Measurements from ENCODE around the gene CNTNAP5.

CNTNAP5 gene

DNA sequence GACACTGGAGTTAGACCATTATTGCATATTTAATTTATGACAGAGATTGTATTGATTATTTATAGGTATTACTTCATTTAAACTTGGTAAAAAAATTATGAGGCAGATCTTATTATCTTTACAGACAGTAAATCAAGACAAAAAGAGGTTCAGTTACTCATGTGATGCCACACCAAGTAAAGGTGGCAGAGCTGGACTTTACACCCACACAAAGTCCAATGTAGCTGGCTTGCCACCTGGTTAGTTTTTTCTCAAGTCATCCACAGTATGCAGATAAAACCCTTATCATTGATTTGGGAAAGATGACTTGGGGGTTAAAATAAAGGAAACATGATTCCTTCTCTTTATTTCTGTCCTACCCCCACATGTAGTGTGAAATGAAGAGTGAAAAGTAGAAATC, 137.2 kb downstream of the CNTNAP5 start:
- no peak for DNase-seq

DNA sequence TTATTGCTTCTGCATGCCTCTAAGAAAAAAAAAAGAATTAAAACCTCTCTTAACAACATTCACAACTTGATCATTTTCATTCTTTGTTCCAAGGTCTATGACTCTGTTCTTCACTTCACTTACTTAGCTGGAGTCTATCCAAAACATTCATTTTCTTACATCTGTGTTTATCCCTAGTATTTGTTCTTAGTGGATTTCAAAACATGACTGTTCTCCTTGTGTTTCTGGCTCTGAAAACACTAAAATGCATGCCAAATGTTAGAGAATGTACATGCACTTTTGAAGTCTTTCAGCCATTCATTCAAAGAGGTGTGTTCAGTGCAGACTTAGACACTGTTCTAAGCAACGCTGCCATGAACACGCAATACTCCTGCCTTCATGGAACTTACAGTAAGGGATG, 138.8 kb downstream of the CNTNAP5 start:
- DNase-seq, result no peak

DNA sequence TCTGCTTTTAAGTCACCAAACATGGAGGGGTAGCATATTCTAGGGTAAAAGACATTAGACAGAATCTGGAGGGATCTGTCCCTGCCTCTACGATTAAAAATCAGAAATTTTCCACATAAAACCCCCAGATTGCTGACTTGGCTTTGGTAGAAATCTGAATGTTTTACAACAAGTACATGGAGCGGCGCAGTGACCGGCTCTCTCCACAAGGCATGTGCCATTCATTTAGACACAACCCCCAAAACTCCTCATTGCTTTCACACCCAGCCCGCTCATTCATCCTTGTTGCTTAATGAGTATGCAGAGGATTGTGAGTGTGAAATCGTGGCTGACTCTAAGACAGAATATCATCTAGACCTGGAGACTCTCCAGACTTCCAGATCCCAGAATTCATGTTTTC, 140.6 kb downstream of the CNTNAP5 start:
- no peak for DNase-seq

DNA sequence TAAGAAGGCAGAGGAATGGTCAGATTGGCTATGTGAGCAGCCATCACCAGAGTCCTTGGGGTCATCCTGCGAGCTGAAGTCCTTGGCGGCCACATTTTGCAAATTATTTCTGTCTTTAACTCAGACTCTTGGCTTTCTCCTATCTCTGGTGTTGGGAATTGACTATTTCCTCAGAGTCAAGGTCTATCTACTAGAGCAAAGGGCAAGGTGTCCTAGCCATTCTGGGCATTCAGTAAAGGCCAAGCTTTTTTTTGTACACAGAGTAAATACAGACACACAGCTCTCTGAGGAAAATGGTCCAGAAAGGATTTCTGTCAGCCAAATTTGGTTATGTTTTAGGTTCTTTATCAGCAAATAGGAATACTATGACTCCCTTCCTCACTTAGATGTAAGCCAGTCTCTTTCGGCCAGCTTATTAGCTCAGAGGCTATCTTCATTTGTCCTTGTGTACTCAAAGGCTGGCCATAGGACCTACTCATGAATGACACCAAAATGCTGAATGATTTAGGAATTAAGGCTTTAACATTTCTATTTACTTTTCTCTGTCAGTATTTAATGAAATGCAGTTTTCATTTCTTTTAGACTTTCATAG, 146.5 kb downstream of the CNTNAP5 start:
- no peak for DNase-seq

DNA sequence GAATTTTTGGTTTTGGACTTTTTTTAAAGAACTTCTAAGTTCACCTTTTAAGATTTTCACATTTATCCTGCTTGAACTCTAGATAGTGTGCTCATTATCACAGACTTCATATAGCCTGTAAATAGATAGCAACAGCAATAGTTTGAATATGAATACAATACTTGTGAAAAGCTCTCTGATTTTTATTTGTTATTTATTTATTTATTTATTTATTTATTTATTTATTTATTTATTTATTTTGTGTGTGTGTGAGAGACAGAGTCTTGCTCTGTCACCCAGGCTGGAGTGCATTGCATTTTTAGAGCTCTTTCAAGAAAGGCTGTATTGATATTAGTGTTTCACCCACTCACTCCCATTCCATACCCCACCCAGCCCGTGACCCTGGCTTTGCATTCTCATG, 153.6 kb downstream of the CNTNAP5 start:
- no peak for DNase-seq

DNA sequence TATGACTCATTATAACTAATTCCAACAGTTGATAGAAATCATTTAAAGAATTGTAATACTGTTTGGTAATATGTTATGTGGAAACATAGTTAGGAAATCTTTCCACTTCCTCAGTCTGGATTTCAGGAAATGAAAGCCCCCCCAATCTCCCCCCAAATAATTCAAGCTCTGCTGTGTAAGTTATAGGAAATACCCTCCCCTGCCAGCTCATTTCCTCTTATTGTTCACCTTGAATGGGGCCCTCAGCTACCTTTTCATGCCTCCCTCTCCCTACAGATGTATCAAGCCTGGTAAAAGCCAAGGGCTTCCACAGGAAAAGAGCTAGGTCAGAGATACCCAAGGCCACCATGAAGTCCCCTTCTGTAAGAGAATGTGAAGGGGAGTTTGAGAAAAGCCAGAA, 155.5 kb downstream of the CNTNAP5 start:
- no peak for DNase-seq

DNA sequence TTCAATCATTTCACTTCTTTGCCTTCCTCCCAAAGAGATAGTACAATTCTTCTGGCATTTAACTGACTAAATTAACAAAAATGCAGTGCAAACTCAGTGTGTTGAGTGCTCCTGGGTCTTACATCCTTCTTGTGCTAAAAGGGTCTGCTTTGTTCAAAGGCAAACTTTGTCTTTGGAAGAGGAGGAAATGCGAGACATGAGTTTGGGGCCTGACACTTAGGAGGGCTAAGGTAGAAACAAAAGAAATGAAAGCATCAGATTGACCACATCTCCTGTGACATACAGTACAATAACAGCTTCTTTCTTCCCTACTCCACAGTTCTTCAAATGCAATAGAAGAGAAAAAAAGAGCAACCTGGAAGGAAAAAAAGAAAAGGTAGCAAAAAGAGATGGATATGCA, 161.7 kb downstream of the CNTNAP5 start:
- no peak for DNase-seq

DNA sequence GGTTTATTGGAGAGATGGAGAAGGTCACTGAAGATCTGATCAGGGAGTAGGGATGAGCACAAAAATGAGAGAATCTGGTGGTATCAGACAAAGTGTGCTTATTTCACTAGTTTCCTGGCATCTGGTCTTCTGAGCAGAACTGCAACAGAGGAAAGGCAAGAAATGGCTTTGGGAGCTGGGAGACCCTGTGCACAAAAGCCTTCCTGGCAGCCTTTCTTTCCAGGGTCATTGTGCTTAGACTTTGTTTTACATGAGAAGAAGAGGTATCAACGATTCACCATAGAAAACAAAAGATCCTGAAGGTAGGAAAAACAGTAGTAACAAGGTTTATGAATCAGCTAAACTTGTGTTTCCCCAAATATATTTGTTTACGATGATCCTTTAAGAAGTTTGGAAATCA, 162.9 kb downstream of the CNTNAP5 start:
- no peak for DNase-seq

DNA sequence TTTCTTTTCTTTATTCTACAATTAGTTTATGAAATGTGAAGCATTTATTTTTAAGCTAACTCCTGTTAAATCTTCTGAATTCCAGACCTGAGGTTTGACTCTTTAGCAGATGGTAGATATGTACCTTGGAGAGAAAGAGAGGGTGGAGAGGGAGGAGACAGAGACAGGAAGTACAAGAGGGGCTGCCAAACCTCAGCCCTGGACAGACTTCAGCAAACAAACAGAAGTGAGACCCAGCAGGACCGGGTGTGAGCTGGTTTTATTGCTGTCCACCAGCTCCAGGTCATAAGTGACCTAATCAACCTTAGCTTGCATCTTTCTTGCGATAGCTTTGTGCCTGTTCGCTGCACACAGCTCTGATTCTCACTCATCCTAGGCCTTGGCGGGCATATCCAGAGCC, 168.6 kb downstream of the CNTNAP5 start:
- no peak for DNase-seq

DNA sequence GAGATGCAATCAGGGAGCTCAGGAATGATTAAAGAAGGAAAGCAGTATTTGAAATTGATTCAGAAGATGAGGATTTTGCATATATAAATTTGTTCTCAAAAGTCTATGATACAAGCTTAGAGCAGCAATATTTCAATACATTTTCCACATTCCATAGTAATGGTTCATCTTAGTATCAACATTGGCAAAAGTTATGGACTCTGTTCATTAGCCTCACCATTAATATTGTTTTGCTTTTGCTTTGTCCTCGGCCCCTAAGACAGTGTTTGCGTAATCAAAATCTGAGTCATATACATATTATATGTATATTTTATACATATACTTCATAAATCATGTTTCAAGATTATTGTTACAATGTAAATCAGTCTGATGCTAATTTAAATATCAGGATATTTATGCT, 176.6 kb downstream of the CNTNAP5 start:
- no peak for DNase-seq

DNA sequence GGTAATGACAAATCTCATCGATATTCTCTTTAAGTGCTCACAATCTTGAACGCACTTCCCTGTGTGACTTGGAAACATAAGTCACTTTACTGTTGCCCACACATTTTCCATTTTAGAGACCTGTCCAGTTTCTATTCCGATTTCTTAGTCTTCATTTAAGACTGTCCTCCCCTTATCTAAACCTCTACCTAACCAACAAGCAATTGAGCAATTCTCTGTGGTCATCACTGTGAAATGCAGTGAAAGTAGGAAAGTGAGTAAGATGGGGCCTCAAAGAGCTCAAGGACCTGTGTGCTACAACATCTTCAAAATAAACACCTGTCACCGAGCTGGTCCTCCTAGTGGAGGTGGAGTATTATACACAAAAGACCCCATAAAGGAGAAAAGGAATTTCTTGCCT, 184.4 kb downstream of the CNTNAP5 start:
- no peak for DNase-seq

DNA sequence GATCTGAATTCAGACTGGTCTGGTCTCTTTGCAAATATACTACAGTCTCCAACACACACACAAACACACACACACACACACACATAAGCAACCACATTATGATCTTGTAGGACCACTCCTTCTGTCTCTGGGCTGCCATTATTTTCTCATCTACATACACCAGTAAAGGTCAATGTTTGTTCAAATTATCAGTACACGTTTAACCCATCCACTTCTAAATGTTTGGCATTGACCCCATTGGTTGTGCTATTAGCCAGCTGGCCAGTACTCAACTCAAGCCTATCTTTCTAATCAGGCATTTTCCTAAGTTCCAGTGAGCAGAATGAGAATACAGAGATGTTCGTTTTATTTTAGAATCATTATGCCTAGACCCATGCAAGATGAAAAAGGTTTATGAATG, 186.4 kb downstream of the CNTNAP5 start:
- no peak for DNase-seq

DNA sequence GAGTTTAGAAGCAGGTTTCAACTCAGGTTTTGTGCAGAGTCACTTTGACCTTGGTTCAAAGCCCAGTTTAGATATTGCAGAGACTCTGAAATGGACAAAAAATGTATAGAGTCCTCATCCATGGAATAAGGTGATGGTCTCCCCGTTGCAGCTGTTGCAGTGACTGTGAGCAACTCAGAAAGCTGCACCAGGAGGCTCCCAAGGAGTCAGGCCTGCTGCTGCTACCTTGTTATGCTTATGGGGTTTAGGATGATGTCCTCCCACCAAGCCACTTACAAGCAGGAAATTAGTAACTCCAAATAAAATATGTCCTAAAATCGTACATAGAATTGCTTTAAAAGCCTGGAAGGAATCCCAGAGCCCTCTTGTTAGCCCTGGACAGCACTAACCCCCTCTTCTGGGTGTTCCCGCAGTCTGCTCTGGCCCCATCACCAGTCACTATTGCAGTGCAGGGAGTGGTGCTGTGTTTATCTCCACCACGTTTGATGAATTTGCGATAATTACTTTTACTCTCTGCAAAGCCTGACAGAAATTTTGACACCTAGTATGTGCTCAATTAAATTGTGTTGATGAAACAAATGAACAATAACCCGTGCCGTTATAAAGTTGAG, 189.0 kb downstream of the CNTNAP5 start:
- no peak for DNase-seq

DNA sequence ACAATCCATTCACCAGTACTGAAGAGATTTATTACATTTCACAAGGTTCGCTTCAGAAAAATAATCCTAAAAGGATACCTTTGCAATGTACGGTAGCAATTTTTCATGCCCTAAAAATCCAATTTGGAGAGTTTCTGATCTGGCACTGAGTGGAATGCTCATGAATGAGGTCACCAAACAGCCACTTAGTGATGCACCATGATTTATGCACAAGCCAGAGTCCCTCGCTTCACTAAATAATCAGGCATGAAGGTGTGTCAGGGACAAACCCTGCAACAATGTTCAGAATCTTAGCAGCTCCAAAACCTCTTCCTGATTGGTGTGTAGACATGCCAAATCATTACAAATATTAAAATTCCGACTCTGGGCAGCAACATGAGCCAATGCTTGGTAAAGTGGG, 221.1 kb downstream of the CNTNAP5 start:
- no peak for DNase-seq

DNA sequence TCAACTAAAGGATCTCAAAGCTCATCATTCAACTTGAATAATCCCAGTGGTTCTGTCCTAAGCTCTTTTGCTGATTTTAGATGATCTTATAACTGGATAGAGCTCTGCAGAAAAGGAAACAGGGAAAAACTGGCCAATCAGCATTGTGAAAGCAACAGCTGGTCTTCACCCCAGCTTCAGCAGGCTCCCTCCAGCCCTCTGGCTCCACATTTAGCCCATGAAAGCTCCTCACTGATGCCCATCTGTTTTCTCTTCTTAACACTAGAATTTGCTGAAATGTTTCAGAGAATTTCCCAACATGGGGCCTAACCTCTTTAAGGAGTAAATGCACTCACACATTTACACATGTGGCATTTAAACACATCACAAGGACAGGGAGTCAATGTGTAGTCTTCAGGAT, 223.3 kb downstream of the CNTNAP5 start:
- no peak for DNase-seq

DNA sequence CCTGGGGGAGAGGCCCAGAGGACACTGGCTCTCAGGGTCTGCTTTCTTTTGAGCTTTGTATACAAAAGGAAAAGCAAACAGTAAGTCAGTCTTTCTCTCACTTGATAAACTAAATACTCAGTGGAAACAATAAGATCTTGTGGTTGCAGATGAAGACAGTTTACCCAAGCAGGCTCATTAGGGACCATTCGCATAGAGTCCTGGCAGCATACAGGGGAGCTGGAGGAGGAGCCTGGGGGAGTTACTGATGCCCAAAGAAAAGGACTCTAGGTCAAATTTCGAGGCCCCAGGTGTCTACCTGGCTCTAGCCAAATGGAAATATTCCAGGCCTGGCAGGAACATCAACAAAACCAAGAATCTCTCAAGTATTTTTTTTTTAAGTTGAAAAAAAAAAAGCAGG, 225.3 kb downstream of the CNTNAP5 start:
- DNase-seq, result no peak

DNA sequence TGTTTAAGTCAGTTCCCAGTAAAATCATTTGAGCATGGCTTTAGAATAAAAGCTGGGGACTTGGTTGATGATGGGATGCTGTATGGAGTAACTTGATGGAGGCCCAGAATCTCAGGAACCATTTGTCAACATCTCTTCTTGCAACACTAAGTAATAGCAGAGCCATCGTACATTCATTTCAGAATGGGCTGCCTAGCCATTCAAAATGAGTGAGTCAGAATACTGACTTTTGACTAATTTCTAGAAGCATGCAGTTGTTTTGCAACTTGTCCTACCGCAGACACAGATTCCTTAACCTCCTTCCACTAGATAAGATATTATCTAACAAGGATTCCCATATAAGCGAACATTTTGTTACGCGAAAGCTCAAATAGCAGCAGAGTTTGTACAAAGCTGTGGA, 229.5 kb downstream of the CNTNAP5 start:
- no peak for DNase-seq

DNA sequence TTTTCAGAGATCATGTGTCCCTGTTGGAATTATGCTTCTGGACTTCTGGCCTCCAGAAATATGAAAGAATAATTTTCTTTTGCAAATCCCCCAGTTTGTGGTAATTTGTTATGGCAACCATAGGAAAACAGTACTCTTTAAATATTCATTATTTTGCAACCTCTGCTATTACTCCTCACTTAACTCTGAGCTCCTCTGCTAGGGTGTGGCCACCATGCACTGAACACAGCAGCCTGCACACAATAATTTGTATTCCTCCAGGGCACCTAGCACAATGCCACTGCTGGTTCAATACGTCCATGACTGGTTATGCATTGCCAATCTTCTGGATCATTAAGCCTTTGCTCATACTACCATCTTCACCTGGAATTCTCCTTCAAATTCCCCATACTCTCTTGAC, 232.0 kb downstream of the CNTNAP5 start:
- no peak for DNase-seq

DNA sequence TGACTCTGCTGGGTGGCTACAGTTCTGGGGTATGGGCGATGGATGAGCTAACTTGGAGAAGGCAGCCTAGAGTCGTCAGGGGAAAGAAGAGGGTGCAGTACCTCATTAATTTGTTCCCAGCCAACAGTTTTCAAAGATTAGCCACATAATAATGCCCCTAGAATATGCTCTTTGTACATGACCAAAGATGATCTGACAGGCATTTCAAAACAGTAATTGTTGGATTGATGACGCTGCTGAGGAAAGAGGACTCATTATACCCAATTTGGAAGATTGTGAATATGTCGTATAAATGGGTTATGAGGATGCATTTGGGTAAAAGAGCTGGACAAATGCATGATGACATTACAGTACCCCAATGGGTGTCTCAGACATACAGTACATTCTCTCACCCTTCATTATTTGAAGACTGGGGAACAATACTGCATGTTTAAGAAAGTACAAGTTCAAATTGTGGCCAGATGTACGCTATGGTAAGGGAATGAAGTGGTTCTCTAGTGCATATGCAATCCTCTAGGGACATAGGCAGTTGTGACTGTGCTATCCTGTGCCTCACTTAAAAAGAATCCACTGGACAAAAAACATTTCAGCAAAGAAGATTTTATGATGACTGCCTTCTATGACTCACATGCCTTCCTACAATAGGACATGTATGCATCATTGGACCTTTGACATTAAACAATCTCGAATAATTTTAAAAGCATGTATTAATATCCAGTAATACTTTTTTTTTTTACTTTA, 233.2 kb downstream of the CNTNAP5 start:
- no peak for DNase-seq

DNA sequence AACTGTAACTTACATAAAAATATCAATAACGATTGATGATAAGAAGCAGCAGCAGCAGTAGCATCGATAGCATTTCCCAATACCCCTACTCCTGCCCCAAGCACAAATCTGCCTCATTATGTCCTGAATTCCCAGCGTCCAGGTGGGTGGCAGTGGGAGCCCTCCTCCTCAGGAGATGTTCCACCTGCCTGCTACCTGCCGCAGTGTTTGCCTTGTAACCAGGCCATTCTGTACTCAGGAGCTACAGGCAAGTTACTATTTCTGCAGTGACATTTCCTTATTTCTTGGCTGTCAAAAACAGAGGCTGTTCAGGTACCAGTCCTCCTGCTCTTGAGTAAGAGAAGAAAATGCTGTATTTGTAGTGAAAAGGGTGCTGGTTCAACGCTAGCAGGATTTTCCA, 236.4 kb downstream of the CNTNAP5 start:
- no peak for DNase-seq

DNA sequence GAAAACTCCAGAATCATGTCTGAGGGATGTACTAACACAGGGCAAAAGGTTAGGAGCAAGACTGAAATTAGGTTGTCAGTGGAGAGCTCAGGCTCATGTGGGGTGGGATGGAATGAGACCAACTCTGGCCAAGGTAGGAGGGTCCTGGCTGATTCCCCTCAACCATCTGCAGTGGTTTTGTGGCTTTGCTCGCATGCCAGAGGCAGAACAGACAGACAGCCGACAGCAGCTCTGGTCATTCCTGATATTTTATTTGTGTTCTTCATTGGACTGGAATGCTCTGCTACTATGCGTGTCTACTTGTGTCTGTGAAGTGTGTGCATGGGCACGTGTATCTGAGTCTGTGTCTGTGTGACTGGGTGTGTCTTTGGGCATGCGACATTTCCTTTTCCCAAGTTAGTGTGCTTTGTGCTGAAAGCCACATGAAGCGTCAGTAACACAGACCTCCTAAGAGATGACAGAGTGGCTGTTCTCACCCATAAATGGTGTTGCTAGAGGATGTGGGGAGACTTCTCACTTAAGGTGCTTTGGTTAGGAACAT, 239.5 kb downstream of the CNTNAP5 start:
- DNase-seq, result no peak

DNA sequence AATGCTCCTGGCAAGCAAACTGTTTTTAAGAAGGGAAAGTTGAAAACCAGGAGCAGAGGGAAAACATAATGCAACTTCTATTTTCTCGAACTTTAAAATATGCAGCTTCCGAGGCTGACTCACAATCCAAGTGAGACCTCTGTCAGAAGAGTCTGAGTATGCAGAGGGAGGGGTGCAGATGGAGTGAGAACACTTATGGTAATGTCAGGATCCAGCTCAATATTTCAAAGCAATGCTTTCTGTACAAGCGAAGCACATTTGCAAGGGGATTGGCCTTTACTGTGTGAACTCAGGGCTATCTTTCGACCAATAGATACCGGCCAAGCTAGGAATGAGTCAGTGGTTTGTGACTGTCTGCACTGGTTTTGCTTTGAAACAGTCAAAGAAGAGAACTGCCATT, 242.7 kb downstream of the CNTNAP5 start:
- peak; percentile 28 for DNase-seq

DNA sequence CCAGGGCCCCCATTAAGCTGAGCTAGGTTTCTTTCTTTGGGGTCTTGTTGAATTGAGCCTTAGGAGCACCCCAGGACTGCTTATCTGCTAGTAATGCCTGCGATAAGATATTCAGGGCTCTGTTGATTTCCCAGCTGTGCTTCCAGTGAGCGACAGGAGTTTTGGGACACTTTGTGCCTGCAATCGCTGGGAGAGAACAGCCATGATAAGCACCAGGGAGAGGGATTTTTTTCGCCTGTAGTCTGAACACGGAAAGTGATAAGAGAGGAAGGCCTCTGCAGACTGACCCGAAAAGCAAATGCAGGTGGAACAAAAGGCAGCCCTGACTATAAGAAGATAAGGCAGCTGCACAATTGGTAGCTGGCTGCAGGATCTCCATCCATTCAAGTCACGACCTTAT, 244.3 kb downstream of the CNTNAP5 start:
- no peak for DNase-seq

DNA sequence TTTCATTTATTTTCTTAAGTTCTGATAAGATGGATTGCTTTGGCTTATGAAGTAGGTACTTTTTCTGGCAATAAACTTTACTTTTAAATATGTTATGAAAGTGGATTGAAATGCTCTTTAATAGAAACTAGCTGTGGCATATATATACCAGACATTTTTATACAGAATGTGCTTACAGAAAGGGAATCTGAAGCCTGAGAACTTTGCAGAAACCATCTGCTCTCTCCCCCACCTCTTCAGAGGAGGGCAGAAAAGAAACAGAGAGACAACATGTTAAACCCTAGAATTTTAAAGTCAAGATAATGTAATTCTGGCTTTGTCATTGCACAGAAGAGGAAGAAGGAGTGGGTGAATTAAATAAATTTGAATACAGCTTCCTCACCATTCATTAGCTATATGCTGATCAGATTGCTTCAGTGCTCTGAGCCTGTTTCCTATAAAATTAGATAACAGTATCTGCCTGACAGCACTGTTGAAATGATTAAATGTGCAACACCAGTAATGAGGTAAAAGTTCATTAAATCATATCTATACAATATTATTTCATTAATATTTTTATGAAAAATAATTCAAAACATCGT, 247.3 kb downstream of the CNTNAP5 start:
- DNase-seq, result no peak

Measured in T1000 (cell line).